ENCODE measurements around the gene MID1IP1. TPM values are rescaled to one million over a fixed set of nuclear protein-coding genes. Genes with fewer than 3 reads are reported as not detected.

MID1IP1 gene
- total RNA-seq, 3 donors from 2014 or later (not counting 1 experiment from before 2014, with no cell fraction given), result 7.2 to 19.1 (median 14.4) TPM

DNA sequence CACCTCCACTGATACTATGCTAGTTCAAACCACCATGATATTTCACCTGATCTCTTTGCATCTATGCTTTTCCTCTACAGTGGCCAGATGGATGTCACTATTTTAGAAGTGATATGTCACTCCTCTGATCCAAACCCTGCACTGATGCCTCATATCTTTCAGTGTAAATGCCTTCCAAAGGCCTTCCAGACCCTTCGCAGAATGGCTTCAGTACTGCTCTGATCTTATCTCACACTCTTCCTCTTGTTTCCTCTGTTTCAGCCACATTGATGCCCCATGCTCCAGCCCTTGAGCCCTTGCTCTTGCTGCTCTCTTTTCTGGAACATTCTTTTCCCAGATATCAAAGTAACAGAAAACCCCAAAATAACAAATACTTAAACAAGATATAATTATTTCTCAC lies 17.9 kb downstream of the MID1IP1 start:
- no peak for DNase-seq
- Histone ChIP-seq H3K4me1 (ENCODE audit: control insufficient read depth, insufficient read depth, low read length) (peaks cover 10% of the 10 kb centered on the region), H3K36me3 (ENCODE audit: control insufficient read depth, insufficient read depth, low read length) (no peaks in the 10 kb centered on the region), H3K27me3 (ENCODE audit: control insufficient read depth, insufficient read depth, low read length) (no peaks in the 10 kb centered on the region), H3K9me3 (ENCODE audit: control insufficient read depth, insufficient read depth, low read length) (no peaks in the 10 kb centered on the region), H3K27ac (ENCODE audit: low read length) (no peak overlapping the region), H3K4me3 (ENCODE audit: low read length) (no peak overlapping the region)
- Mint-ChIP-seq H3K4me1 (no peaks in the 10 kb centered on the region), H3K4me3 (no peak overlapping the region), H3K27ac (no peak overlapping the region), H3K36me3 (no peaks in the 10 kb centered on the region), H3K27me3 (ENCODE audit: low read depth in 2 of 2) (peaks cover 0 to 11% of the 10 kb centered on the region in 2 donors), H3K9me3 (no peaks in the 10 kb centered on the region)
- intact Hi-C loops (cut with micrococcal nuclease), result no loop called here
- no peak for ATAC-seq
- 90% methylated on average over 1 of the region's 1 CpG for WGBS (ENCODE audit: insufficient coverage)
- TF ChIP-seq, protein P1, sequence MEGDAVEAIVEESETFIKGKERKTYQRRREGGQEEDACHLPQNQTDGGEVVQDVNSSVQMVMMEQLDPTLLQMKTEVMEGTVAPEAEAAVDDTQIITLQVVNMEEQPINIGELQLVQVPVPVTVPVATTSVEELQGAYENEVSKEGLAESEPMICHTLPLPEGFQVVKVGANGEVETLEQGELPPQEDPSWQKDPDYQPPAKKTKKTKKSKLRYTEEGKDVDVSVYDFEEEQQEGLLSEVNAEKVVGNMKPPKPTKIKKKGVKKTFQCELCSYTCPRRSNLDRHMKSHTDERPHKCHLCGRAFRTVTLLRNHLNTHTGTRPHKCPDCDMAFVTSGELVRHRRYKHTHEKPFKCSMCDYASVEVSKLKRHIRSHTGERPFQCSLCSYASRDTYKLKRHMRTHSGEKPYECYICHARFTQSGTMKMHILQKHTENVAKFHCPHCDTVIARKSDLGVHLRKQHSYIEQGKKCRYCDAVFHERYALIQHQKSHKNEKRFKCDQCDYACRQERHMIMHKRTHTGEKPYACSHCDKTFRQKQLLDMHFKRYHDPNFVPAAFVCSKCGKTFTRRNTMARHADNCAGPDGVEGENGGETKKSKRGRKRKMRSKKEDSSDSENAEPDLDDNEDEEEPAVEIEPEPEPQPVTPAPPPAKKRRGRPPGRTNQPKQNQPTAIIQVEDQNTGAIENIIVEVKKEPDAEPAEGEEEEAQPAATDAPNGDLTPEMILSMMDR (IDR thresholded peaks at IDR 0.05), result no peak

DNA sequence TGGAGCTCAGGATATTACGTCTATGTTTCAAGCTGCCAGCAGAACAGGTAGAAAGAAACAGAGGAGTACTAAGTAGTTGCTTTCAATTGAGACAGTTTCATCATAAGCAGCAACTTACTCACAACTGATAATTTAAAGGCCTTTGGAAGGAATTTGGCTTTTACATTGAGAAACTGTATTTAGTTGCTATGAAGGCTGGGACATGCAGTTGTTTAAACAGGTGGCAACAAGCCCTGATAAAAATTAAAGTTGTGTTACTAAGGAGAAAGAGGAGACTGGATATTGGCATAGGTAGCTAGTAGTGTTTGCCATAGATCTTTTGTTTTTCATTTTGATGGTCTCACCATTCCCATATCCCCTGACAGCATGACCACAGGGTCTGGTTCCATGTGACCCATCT lies 18.4 kb downstream of the MID1IP1 start:
- ATAC-seq, result no peak
- DNase-seq, result no peak
- H3K9me3 ChIP-seq (ENCODE audit: control insufficient read depth, insufficient read depth, low read length), result no peaks in the 10 kb centered on the region
- Mint-ChIP-seq H3K27me3 (ENCODE audit: low read depth in 2 of 2) (peaks cover 0 to 16% of the 10 kb centered on the region in 2 donors), H3K4me1 (no peaks in the 10 kb centered on the region), H3K27ac (no peak overlapping the region), H3K4me3 (no peak overlapping the region), H3K9me3 (no peaks in the 10 kb centered on the region), H3K36me3 (no peaks in the 10 kb centered on the region)
- H3K36me3 ChIP-seq (ENCODE audit: control insufficient read depth, insufficient read depth, low read length), result no peaks in the 10 kb centered on the region
- H3K27ac ChIP-seq (ENCODE audit: low read length), result no peak overlapping the region
- no CpG with 5 or more reads among the region's 1 CpG for whole genome bisulfite sequencing (ENCODE audit: insufficient coverage)
- intact Hi-C loops (cut with micrococcal nuclease), result no loop called here
- TF ChIP-seq, protein P1 (IDR thresholded peaks at IDR 0.05), result no peak
- H3K4me3 ChIP-seq (ENCODE audit: low read length), result no peak overlapping the region
- H3K27me3 ChIP-seq (ENCODE audit: control insufficient read depth, insufficient read depth, low read length), result no peaks in the 10 kb centered on the region
- H3K4me1 ChIP-seq (ENCODE audit: control insufficient read depth, insufficient read depth, low read length), result peaks cover 10% of the 10 kb centered on the region

DNA sequence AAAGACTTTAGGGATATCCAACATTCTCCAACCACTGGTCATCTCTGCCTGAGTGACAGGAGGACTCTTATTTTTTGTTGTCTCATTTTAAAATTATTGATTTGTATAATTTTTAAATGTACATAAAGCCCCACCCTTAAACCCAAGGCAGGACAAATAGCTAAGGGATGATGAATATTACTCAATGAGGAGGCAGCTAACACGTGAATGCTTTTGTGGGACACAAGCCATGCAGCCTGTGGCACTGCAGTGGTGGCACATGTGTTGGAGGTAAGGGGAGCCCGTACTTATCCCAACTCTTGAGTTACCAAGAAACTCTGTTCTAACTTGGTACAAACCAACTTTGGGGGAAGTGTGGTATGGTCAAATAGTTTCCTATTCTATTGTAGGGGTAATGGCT lies 19.5 kb downstream of the MID1IP1 start:
- Histone ChIP-seq H3K27me3 (ENCODE audit: control insufficient read depth, insufficient read depth, low read length) (no peaks in the 10 kb centered on the region), H3K27ac (ENCODE audit: low read length) (no peak overlapping the region), H3K4me3 (ENCODE audit: low read length) (no peak overlapping the region), H3K9me3 (ENCODE audit: control insufficient read depth, insufficient read depth, low read length) (no peaks in the 10 kb centered on the region), H3K4me1 (ENCODE audit: control insufficient read depth, insufficient read depth, low read length) (peaks cover 10% of the 10 kb centered on the region), H3K36me3 (ENCODE audit: control insufficient read depth, insufficient read depth, low read length) (no peaks in the 10 kb centered on the region)
- no peak overlapping the region for H3K27ac Mint-ChIP-seq
- no peaks in the 10 kb centered on the region for H3K4me1 Mint-ChIP-seq
- WGBS (ENCODE audit: insufficient coverage), result no CpG with 5 or more reads among the region's 2 CpGs
- intact Hi-C loops (cut with micrococcal nuclease), result no loop called here
- peaks cover 0 to 19% of the 10 kb centered on the region in 2 donors for H3K27me3 Mint-ChIP-seq (ENCODE audit: low read depth in 2 of 2)
- DNase-seq (no peak), ATAC-seq (no peak)
- no peaks in the 10 kb centered on the region for H3K36me3 Mint-ChIP-seq
- TF ChIP-seq, protein P1 (IDR thresholded peaks at IDR 0.05), result no peak
- H3K4me3 Mint-ChIP-seq, result no peak overlapping the region
- H3K9me3 Mint-ChIP-seq, result no peaks in the 10 kb centered on the region

DNA sequence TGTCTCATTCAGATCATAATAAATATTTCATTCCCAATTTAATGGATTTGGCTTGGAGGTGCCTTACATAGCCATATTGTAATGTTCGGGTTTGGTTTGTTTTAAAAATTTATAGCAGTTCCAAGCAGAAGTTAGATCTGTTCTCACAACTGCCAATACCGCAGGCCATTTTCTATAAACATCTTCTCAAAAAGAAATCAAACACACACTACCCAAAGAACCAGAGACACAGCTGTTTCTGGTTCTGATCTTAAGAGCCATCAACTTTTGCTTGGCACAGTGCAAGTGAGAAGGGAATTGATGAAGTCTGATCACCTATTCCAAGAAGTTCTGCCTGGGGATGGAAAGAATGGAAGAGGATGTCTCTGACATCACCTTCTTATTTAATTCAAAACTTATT lies 22.9 kb downstream of the MID1IP1 start:
- WGBS (ENCODE audit: insufficient coverage), result no CpG with 5 or more reads among the region's 2 CpGs
- H3K36me3 Mint-ChIP-seq, result no peaks in the 10 kb centered on the region
- intact Hi-C loops (cut with micrococcal nuclease), result no loop called here

More for the DNA sequence above, 22.9 kb downstream of the MID1IP1 start:
- no peak overlapping the region for H3K4me3 ChIP-seq (ENCODE audit: low read length)
- no peaks in the 10 kb centered on the region for H3K4me1 ChIP-seq (ENCODE audit: control insufficient read depth, insufficient read depth, low read length)
- no peaks in the 10 kb centered on the region for H3K4me1 Mint-ChIP-seq
- no peak for DNase-seq
- no peak overlapping the region for H3K27ac Mint-ChIP-seq
- no peaks in the 10 kb centered on the region for H3K27me3 ChIP-seq (ENCODE audit: control insufficient read depth, insufficient read depth, low read length)
- no peak for ATAC-seq
- TF ChIP-seq, protein P1 (IDR thresholded peaks at IDR 0.05), result no peak
- no peaks in the 10 kb centered on the region for H3K9me3 Mint-ChIP-seq
- H3K36me3 ChIP-seq (ENCODE audit: control insufficient read depth, insufficient read depth, low read length), result no peaks in the 10 kb centered on the region
- no peak overlapping the region for H3K4me3 Mint-ChIP-seq
- H3K27me3 Mint-ChIP-seq (ENCODE audit: low read depth in 2 of 2), result peaks cover 0 to 29% of the 10 kb centered on the region in 2 donors
- no peak overlapping the region for H3K27ac ChIP-seq (ENCODE audit: low read length)
- no peaks in the 10 kb centered on the region for H3K9me3 ChIP-seq (ENCODE audit: control insufficient read depth, insufficient read depth, low read length)
